H1 (cell line): ENCODE results near the gene NHSL2. TPM values are rescaled to one million over a fixed set of nuclear protein-coding genes. Genes with fewer than 3 reads are reported as not detected.

Source experiments
- CTCF ChIA-PET: fragments of 300-600 bp; sonication (Branson Sonifier 250); formaldehyde crosslinking; loops from one replicate; lab custom pipeline; 2021; ENCODE audit not compliant: partially characterized antibody; lab: Charles Lee
- POLR2A ChIA-PET: fragments of 300-600 bp; sonication (Branson Sonifier 250); formaldehyde crosslinking; loops from one replicate; lab custom pipeline; 2021; ENCODE audit warnings: inconsistent platforms; ENCODE audit not compliant: partially characterized antibody; lab: Charles Lee
- DNase-seq, 2 experiments: peaks; one replicate each; pipeline versions ENCODE4 v3.0.0 to v3.0.0-alpha.2; 2010 to 2022; ENCODE audit warnings: low spot score in 2 of 2, low read depth in 1 of 2, mixed read lengths in 1 of 2
- FAIRE-seq: peaks from 2 replicates; lab custom pipeline; 2011; peaks lifted over from hg19 to GRCh38; lab: Jason Lieb, UNC
- H2AFZ ChIP-seq: 2 replicates; pipeline ENCODE4 v1.8.1; 2012; ENCODE audit warnings: low read length, inconsistent platforms
- H2AK5ac ChIP-seq: 2 replicates; pipeline ENCODE4 v1.6.1; 2013; ENCODE audit warnings: low read depth, low read length
- H2BK120ac ChIP-seq: replicated peaks from 2 replicates; pipeline ENCODE3; 2013; ENCODE audit warnings: low read depth, low read length, inconsistent platforms
- H2BK12ac ChIP-seq: 2 replicates; pipeline ENCODE4 v1.6.1; 2013; ENCODE audit warnings: low read depth, low read length
- H2BK15ac ChIP-seq: 2 replicates; pipeline ENCODE4 v1.6.1; 2013; ENCODE audit warnings: low read length
- H2BK20ac ChIP-seq: 2 replicates; pipeline ENCODE4 v1.6.1; 2013; ENCODE audit warnings: low read length
- H2BK5ac ChIP-seq: 2 replicates; pipeline ENCODE4 v1.6.1; 2013; ENCODE audit warnings: low read depth, low read length
- H3K14ac ChIP-seq: 2 replicates; pipeline ENCODE4 v1.6.1; 2013; ENCODE audit warnings: inconsistent platforms; ENCODE audit not compliant: insufficient read length
- H3K18ac ChIP-seq: 2 replicates; pipeline ENCODE4 v1.6.1; 2013; ENCODE audit warnings: low read length; ENCODE audit errors: extremely low read depth
- H3K23ac ChIP-seq: 2 replicates; pipeline ENCODE4 v1.6.1; 2013; ENCODE audit warnings: inconsistent platforms; ENCODE audit not compliant: insufficient read length
- H3K23me2 ChIP-seq: 2 replicates; pipeline ENCODE4 v1.6.1; 2013; ENCODE audit warnings: low read depth, low read length
- H3K27ac ChIP-seq: 2 replicates; pipeline ENCODE4 v1.6.1; 2011; ENCODE audit warnings: low read depth, low read length, inconsistent platforms
- H3K27me3 ChIP-seq, 4 experiments: replicated peaks in 1 of 4; 1 replicate in 1 of 4; 2 replicates in 3 of 4; pipeline versions ENCODE4 v1.6.1 to v1.8.1; 2011 to 2013; ENCODE audit warnings: low read length in 3 of 4, mild to moderate bottlenecking in 3 of 4, inconsistent platforms in 2 of 4, mixed read lengths in 2 of 4, moderate library complexity in 1 of 4; ENCODE audit not compliant: control insufficient read depth in 3 of 4, insufficient read depth in 3 of 4; ENCODE audit errors: extremely low read depth in 1 of 4
- H3K36me3 ChIP-seq, 4 experiments: 2 replicates each; pipeline versions ENCODE4 v1.6.1 to v1.8.1; 2011 to 2013; ENCODE audit warnings: mild to moderate bottlenecking in 4 of 4, low read length in 3 of 4, moderate library complexity in 2 of 4, control low read depth in 1 of 4, inconsistent platforms in 1 of 4; ENCODE audit not compliant: insufficient read depth in 4 of 4, control insufficient read depth in 2 of 4
- H3K4ac ChIP-seq: replicated peaks from 2 replicates; pipeline ENCODE3; 2013; ENCODE audit warnings: low read length, low read depth, mixed read lengths, inconsistent platforms; ENCODE audit not compliant: insufficient read length
- H3K4me1 ChIP-seq, 4 experiments: replicated peaks in 1 of 4; 1 replicate in 1 of 4; 2 replicates in 3 of 4; pipeline versions ENCODE4 v1.6.1 to v1.8.1; 2011 to 2013; ENCODE audit warnings: low read length in 3 of 4, inconsistent platforms in 2 of 4, mixed read lengths in 1 of 4; ENCODE audit not compliant: insufficient read depth in 4 of 4, control insufficient read depth in 3 of 4
- H3K4me2 ChIP-seq, 2 experiments: 2 replicates each; pipeline versions ENCODE4 v1.6.1 to v1.8.1; 2011 to 2013; ENCODE audit warnings: low read depth in 2 of 2, low read length in 2 of 2, control low read depth in 1 of 2, inconsistent platforms in 1 of 2, mild to moderate bottlenecking in 1 of 2; ENCODE audit not compliant: insufficient read depth in 1 of 2
- H3K4me3 ChIP-seq, 4 experiments: fragments of 200-600, 300-600 bp in 1 of 4; sonication (generic), shearing (Covaris generic), sonication (Bioruptor Twin) in 1 of 4; 2 replicates each; pipeline versions ENCODE4 v1.5.1 to v1.8.1; 2011 to 2016; ENCODE audit warnings: low read length in 4 of 4, low read depth in 3 of 4, control low read depth in 2 of 4, inconsistent platforms in 2 of 4, mild to moderate bottlenecking in 2 of 4, mixed read lengths in 1 of 4, moderate library complexity in 1 of 4; ENCODE audit not compliant: insufficient read depth in 2 of 4; ENCODE audit errors: extremely low read depth in 1 of 4
- H3K56ac ChIP-seq: replicated peaks from 2 replicates; pipeline ENCODE3; 2013; ENCODE audit warnings: low read depth, mild to moderate bottlenecking, mixed read lengths, low read length, inconsistent platforms; ENCODE audit not compliant: insufficient read length
- H3K79me1 ChIP-seq: 2 replicates; pipeline ENCODE4 v1.6.1; 2013; ENCODE audit warnings: low read depth, low read length, control low read depth
- H3K79me2 ChIP-seq, 2 experiments: 2 replicates each; pipeline versions ENCODE4 v1.6.1 to v1.8.1; 2012 to 2013; ENCODE audit warnings: low read length in 2 of 2, mild to moderate bottlenecking in 2 of 2, inconsistent platforms in 1 of 2; ENCODE audit not compliant: insufficient read depth in 2 of 2, control insufficient read depth in 1 of 2
- H3K9ac ChIP-seq, 4 experiments: replicated peaks in 1 of 4; 1 replicate in 1 of 4; 2 replicates in 3 of 4; pipeline versions ENCODE4 v1.6.1 to v1.8.1; 2011 to 2013; ENCODE audit warnings: low read depth in 3 of 4, low read length in 3 of 4, control low read depth in 2 of 4, mild to moderate bottlenecking in 2 of 4, moderate library complexity in 2 of 4, inconsistent platforms in 1 of 4; ENCODE audit errors: extremely low read depth in 1 of 4
- H3K9me3 ChIP-seq, 2 experiments: 2 replicates each; pipeline versions ENCODE4 v1.6.1 to v1.8.1; 2012 to 2013; ENCODE audit warnings: mild to moderate bottlenecking in 2 of 2, moderate library complexity in 2 of 2, control low read depth in 1 of 2, inconsistent platforms in 1 of 2, low read depth in 1 of 2, low read length in 1 of 2, mixed read lengths in 1 of 2; ENCODE audit not compliant: insufficient read depth in 2 of 2
- H4K20me1 ChIP-seq, 2 experiments: replicated peaks in 1 of 2; 2 replicates each; pipeline versions ENCODE3 to v1.8.1; 2011 to 2013; ENCODE audit warnings: inconsistent platforms in 2 of 2, low read length in 2 of 2, mild to moderate bottlenecking in 1 of 2; ENCODE audit not compliant: insufficient read depth in 2 of 2, control insufficient read depth in 1 of 2
- H4K5ac ChIP-seq: 2 replicates; pipeline ENCODE4 v1.6.1; 2013; ENCODE audit warnings: low read length, low read depth, mixed read lengths, inconsistent platforms; ENCODE audit not compliant: insufficient read length
- H4K8ac ChIP-seq: 2 replicates; pipeline ENCODE4 v1.8.0; 2013; ENCODE audit warnings: mild to moderate bottlenecking, moderate library complexity, low read length, inconsistent platforms; ENCODE audit not compliant: insufficient read depth; ENCODE audit errors: extremely low read depth
- H4K91ac ChIP-seq: replicated peaks from 2 replicates; pipeline ENCODE3; 2013; ENCODE audit warnings: low read length, mixed read lengths, inconsistent platforms; ENCODE audit not compliant: insufficient read length
- ATF3 ChIP-seq: IDR thresholded peaks from 2 replicates; pipeline ENCODE4 v1.6.1; 2011; ENCODE audit warnings: low read depth, mild to moderate bottlenecking, low read length; ENCODE audit not compliant: insufficient read depth
- BCL11A ChIP-seq, 2 experiments: IDR thresholded peaks; one replicate each; pipeline ENCODE4 v1.6.1; 2011; ENCODE audit warnings: low read depth in 2 of 2, low read length in 2 of 2, mild to moderate bottlenecking in 2 of 2
- NANOG ChIP-seq: IDR thresholded peaks from 2 replicates; pipeline ENCODE4 v1.6.1; 2011; ENCODE audit warnings: low read length, low read depth, mild to moderate bottlenecking, inconsistent platforms; ENCODE audit not compliant: insufficient read depth, poor library complexity, severe bottlenecking
- TAF1 ChIP-seq: IDR thresholded peaks from 2 replicates; pipeline ENCODE4 v1.6.1; 2011; ENCODE audit warnings: mild to moderate bottlenecking, low read depth, low read length
- TBP ChIP-seq: IDR thresholded peaks from 2 replicates; pipeline ENCODE4 v1.6.1; 2011; ENCODE audit warnings: low read depth, low read length, improper control_type of control experiment
- TEAD4 ChIP-seq: IDR thresholded peaks from 2 replicates; pipeline ENCODE4 v1.6.1; 2012; ENCODE audit warnings: low read depth, low read length, inconsistent platforms, mixed read lengths
- WGBS, 2 experiments: shearing (Covaris generic) in 1 of 2; methylation state at CpG; one replicate each; pipeline versions ENCODE4 v1.1.6 to v1.1.7; 2013 to 2015; ENCODE audit warnings: low lambda C conversion rate in 2 of 2, mixed read lengths in 2 of 2, inconsistent platforms in 1 of 2, low coverage in 1 of 2, missing lambda C conversion rate in 1 of 2; ENCODE audit not compliant: insufficient replicate concordance in 2 of 2, insufficient coverage in 1 of 2, insufficient read length in 1 of 2; ENCODE audit errors: extremely low coverage in 1 of 2, missing lambda C conversion rate in 1 of 2; 5-methylcytosine and 5-hydroxymethylcytosine counted together
- polyA plus RNA-seq, 7 experiments: library from polyadenylated mRNA; depleted of rRNA in 3 of 7; stranded (reverse) in 5 of 7; unstranded in 2 of 7; fragments of >200 nt in 5 of 7; fragments of 200-250 nt in 2 of 7; gene quantifications; 1 replicate in 5 of 7; 2 replicates in 1 of 7; 4 replicates in 1 of 7; pipeline versions ENCODE4 v1.2.1 to v1.2.3, GENCODE V29; 2011 to 2013; ENCODE audit warnings: missing spikeins in 2 of 7, mixed read lengths in 2 of 7
- total RNA-seq: library from RNA; stranded (reverse); fragmentation: NEBNext Ultra II Directional; extraction: Animal tissue kit (Norgen Biotek cat#: 25700); gene quantifications from 2 replicates; pipeline ENCODE4 v1.2.1, GENCODE V29; 2021

Gene NHSL2
- total and polyA plus RNA-seq, 2 of the 8 experiments (the other 6 are each of a cell fraction or from before 2014, with no cell fraction given): 3.7 to 7.2 TPM

- DNase-seq (no peak), FAIRE-seq (no peak)
- Histone ChIP-seq H2BK12ac (no peak overlapping the region), H2BK20ac (no peak overlapping the region), H4K8ac (no peak overlapping the region), H3K27me3 (no peaks in the 10 kb centered on the region), H3K56ac (no peak overlapping the region), H4K91ac (no peak overlapping the region), H2BK120ac (no peak overlapping the region), H4K5ac (no peak overlapping the region), H3K4ac (no peak overlapping the region), H3K4me2 (no peak overlapping the region), H3K9ac (no peak overlapping the region), H2AFZ (no peak overlapping the region), H3K36me3 (no peaks in the 10 kb centered on the region), H3K79me2 (no peaks in the 10 kb centered on the region), H3K18ac (no peak overlapping the region), H3K4me1 (peaks cover 0 to 3% (median 0%) of the 10 kb centered on the region in 4 experiments; a peak in 1 of 7 replicates), H2AK5ac (no peak overlapping the region), H3K4me3 (no peak overlapping the region), H3K23ac (no peak overlapping the region), H4K20me1 (no peaks in the 10 kb centered on the region), H3K9me3 (no peaks in the 10 kb centered on the region), H3K79me1 (no peaks in the 10 kb centered on the region), H3K23me2 (no peaks in the 10 kb centered on the region), H2BK15ac (no peak overlapping the region), H3K27ac (no peak overlapping the region), H2BK5ac (no peak overlapping the region), H3K14ac (no peak overlapping the region)
- ChIA-PET POLR2A (interaction anchor here (0.6 to 1.8 kb wide), 3 partner anchors 15 to 200 kb away, joined by 3 to 5 read pairs (median 3); no protein-coding TSS in a partner anchor), CTCF (interaction anchor here (1.0 to 2.3 kb wide), 7 partner anchors 8 to 95 kb away, joined by 3 to 7 read pairs (median 5); no protein-coding TSS in a partner anchor)
- WGBS, 2 experiments: 82% methylated on average over 3 of the region's 3 CpGs; no CpG with 5 or more reads in 1 of the 2 experiments
- no peak for TF ChIP-seq TEAD4
- TF ChIP-seq TAF1: no peak
- TF ChIP-seq NANOG: no peak
- TF ChIP-seq BCL11A (IDR thresholded peaks at IDR 0.05; ENCODE audit: low read depth in 2 of 2, low read length in 2 of 2): no peak
- TF ChIP-seq ATF3: no peak
- TF ChIP-seq TBP: no peak
Observed at GRCh38 chrX:72030431-72030830, 119.8 kb downstream of the NHSL2 start.
